ENCODE results near the gene TTC21A.

The TTC21A gene

DNA sequence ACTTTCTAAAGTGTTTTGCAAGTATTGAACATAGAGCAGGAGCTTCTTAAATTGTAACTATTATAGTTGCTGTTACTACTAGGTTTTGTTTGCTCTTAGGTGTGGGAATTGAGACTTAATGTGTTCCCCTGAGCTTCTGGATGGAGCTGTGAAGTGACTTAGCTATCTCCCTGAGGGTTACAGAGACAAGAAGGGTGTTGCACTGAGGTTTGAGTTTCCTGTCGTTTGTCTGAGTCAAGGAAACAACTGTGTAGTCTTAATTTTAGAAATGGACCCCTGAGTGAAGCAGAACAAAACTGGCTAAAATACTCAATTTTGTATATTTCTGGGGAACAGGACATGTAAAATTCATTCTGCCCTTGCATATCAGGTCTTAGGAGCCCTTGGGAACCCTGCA lies 20.4 kb downstream of the TTC21A start:
- Histone ChIP-seq H3K9ac (ENCODE audit: low read length) (no peak overlapping the region), H3K9me2 (replicated peaks; ENCODE audit: insufficient read depth, low read length) (no peaks in the 10 kb centered on the region), H3K9me3 (ENCODE audit: insufficient read depth, low read length) (no peaks in the 10 kb centered on the region), H3K4me2 (ENCODE audit: low read depth, low read length, poor library complexity, severe bottlenecking) (no peak overlapping the region), H4K20me1 (ENCODE audit: low read depth, low read length) (no peaks in the 10 kb centered on the region), H3K79me2 (ENCODE audit: insufficient read depth, low read length) (no peaks in the 10 kb centered on the region), H3K27ac (ENCODE audit: low read depth, low read length) (no peak overlapping the region), H3K27me3 (ENCODE audit: low read length) (no peaks in the 10 kb centered on the region), H3F3A (ENCODE audit: insufficient read depth) (no peaks in the 10 kb centered on the region), H2AFZ (ENCODE audit: low read depth, low read length, severe bottlenecking) (no peak overlapping the region), H3K36me3 (ENCODE audit: low read length) (no peaks in the 10 kb centered on the region), H3K4me3 (ENCODE audit: insufficient read depth, low read length, poor library complexity, severe bottlenecking) (no peak overlapping the region)
- no peak for TF ChIP-seq EZH2phosphoT487 (conservative IDR thresholded peaks at IDR 0.05; ENCODE audit: low read length)
- TF ChIP-seq, protein P1, sequence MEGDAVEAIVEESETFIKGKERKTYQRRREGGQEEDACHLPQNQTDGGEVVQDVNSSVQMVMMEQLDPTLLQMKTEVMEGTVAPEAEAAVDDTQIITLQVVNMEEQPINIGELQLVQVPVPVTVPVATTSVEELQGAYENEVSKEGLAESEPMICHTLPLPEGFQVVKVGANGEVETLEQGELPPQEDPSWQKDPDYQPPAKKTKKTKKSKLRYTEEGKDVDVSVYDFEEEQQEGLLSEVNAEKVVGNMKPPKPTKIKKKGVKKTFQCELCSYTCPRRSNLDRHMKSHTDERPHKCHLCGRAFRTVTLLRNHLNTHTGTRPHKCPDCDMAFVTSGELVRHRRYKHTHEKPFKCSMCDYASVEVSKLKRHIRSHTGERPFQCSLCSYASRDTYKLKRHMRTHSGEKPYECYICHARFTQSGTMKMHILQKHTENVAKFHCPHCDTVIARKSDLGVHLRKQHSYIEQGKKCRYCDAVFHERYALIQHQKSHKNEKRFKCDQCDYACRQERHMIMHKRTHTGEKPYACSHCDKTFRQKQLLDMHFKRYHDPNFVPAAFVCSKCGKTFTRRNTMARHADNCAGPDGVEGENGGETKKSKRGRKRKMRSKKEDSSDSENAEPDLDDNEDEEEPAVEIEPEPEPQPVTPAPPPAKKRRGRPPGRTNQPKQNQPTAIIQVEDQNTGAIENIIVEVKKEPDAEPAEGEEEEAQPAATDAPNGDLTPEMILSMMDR (IDR thresholded peaks at IDR 0.05; ENCODE audit: insufficient read depth, low read length, poor library complexity, severe bottlenecking): no peak

DNA sequence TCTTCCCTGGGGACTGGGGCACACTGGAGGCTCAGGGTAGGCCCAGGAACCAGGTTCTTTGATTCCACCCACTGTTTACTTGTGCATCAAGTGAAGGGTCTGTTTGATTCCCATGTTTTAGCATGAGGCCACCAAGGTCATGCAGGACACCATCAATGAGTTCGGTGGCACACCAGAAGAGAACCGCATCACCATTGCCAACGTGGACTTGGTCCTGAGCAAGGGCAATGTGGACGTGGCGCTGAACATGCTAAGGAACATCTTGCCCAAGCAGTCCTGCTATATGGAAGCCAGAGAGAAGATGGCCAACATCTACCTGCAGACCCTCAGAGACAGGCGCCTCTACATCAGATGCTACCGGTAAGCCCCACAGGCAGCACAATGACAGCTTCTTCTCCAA lies 21.5 kb downstream of the TTC21A start:
- Histone ChIP-seq H3K4me3 (ENCODE audit: insufficient read depth, low read length, poor library complexity, severe bottlenecking) (no peak overlapping the region), H3K27ac (ENCODE audit: low read depth, low read length) (no peak overlapping the region), H3K9me3 (ENCODE audit: insufficient read depth, low read length) (no peaks in the 10 kb centered on the region), H3K79me2 (ENCODE audit: insufficient read depth, low read length) (no peaks in the 10 kb centered on the region), H2AFZ (ENCODE audit: low read depth, low read length, severe bottlenecking) (no peak overlapping the region), H3K36me3 (ENCODE audit: low read length) (no peaks in the 10 kb centered on the region), H3K9ac (ENCODE audit: low read length) (no peak overlapping the region), H3K27me3 (ENCODE audit: low read length) (no peaks in the 10 kb centered on the region), H4K20me1 (ENCODE audit: low read depth, low read length) (no peaks in the 10 kb centered on the region), H3K9me2 (replicated peaks; ENCODE audit: insufficient read depth, low read length) (no peaks in the 10 kb centered on the region), H3K4me2 (ENCODE audit: low read depth, low read length, poor library complexity, severe bottlenecking) (no peak overlapping the region), H3F3A (ENCODE audit: insufficient read depth) (no peaks in the 10 kb centered on the region)
- no peak for TF ChIP-seq EZH2phosphoT487 (conservative IDR thresholded peaks at IDR 0.05; ENCODE audit: low read length)
- TF ChIP-seq, protein P1 (IDR thresholded peaks at IDR 0.05; ENCODE audit: insufficient read depth, low read length, poor library complexity, severe bottlenecking): no peak

- Histone ChIP-seq H4K20me1 (ENCODE audit: low read depth, low read length) (no peaks in the 10 kb centered on the region), H3K9ac (ENCODE audit: low read length) (no peak overlapping the region), H3K4me2 (ENCODE audit: low read depth, low read length, poor library complexity, severe bottlenecking) (no peak overlapping the region), H3K9me3 (ENCODE audit: insufficient read depth, low read length) (no peaks in the 10 kb centered on the region), H3K27ac (ENCODE audit: low read depth, low read length) (no peak overlapping the region), H3K9me2 (replicated peaks; ENCODE audit: insufficient read depth, low read length) (no peaks in the 10 kb centered on the region), H3K79me2 (ENCODE audit: insufficient read depth, low read length) (no peaks in the 10 kb centered on the region), H3F3A (ENCODE audit: insufficient read depth) (no peaks in the 10 kb centered on the region), H3K36me3 (ENCODE audit: low read length) (no peaks in the 10 kb centered on the region), H3K4me3 (ENCODE audit: insufficient read depth, low read length, poor library complexity, severe bottlenecking) (no peak overlapping the region), H2AFZ (ENCODE audit: low read depth, low read length, severe bottlenecking) (no peak overlapping the region), H3K27me3 (ENCODE audit: low read length) (no peaks in the 10 kb centered on the region)
- no peak for TF ChIP-seq EZH2phosphoT487 (conservative IDR thresholded peaks at IDR 0.05; ENCODE audit: low read length)
- TF ChIP-seq, protein P1 (IDR thresholded peaks at IDR 0.05; ENCODE audit: insufficient read depth, low read length, poor library complexity, severe bottlenecking): no peak
These were observed 22.5 kb downstream of the TTC21A start for GRCh38 chr3:39130026-39130425.
